ENCODE results near the gene SMPX. TPM values are rescaled to one million over a fixed set of nuclear protein-coding genes. Genes with fewer than 3 reads are reported as not detected.

SMPX gene
- total and polyA plus RNA-seq, 2 of the 4 experiments (the other 2 are of a cell fraction), result not detected

- no peak overlapping the region for H2AFZ ChIP-seq (replicated peaks; ENCODE audit: low read length, poor library complexity)
- H2BK5ac ChIP-seq (ENCODE audit: low read depth, low read length, poor library complexity, severe bottlenecking), result no peak overlapping the region
- no peak overlapping the region for H3K4me3 ChIP-seq (ENCODE audit: insufficient read depth, low read depth, low read length)
- BruUV-seq (replicated peaks), result no TSS peak
- no peaks in the 10 kb centered on the region for H3K9me3 ChIP-seq (ENCODE audit: control insufficient read depth, insufficient read depth, low read length)
- no CpG with 5 or more reads among the region's 5 CpGs for WGBS, 2 experiments (ENCODE audit: extremely low coverage in 2 of 2, insufficient read length in 1 of 2)
- no peak overlapping the region for H2AK9ac ChIP-seq (replicated peaks; ENCODE audit: low read depth, low read length, poor library complexity)
- intact Hi-C loops (cut with micrococcal nuclease) (no loop called here), dilution Hi-C loops (cut with HindIII; ENCODE audit: low sequenced_read_pairs, unreplicated experiment) (no loop called here), in situ Hi-C loops (cut with MboI; ENCODE audit: low sequenced_read_pairs) (no loop called here)
- H3K23ac ChIP-seq (ENCODE audit: low read depth, low read length), result no peak overlapping the region
- ChIA-PET POLR2A (ENCODE audit: unreplicated experiment) (no interaction called here), CTCF (interaction anchor here (0.6 kb wide), 1 partner anchor 1096 kb away, joined by 4 read pairs; no protein-coding TSS in a partner anchor)
- H3K27ac ChIP-seq (ENCODE audit: insufficient read depth, low read length), result no peak overlapping the region
- no peak overlapping the region for H3K4ac ChIP-seq (ENCODE audit: low read depth, low read length)
- no peak overlapping the region for H3K56ac ChIP-seq (ENCODE audit: extremely low read depth, insufficient read depth, low read length)
- no peak overlapping the region for H2AK5ac ChIP-seq (ENCODE audit: low read depth, low read length)
- no peak overlapping the region for H2BK15ac ChIP-seq (ENCODE audit: low read depth, low read length)
- H4K20me1 ChIP-seq (ENCODE audit: insufficient read depth, low read length), result no peaks in the 10 kb centered on the region
- no peaks in the 10 kb centered on the region for H3K36me3 ChIP-seq (ENCODE audit: control insufficient read depth, insufficient read depth, low read length)
- no peak overlapping the region for H4K5ac ChIP-seq (ENCODE audit: low read depth, low read length)
- no peak overlapping the region for H2BK20ac ChIP-seq (ENCODE audit: low read depth, low read length)
- H3K18ac ChIP-seq (ENCODE audit: low read depth, low read length), result no peak overlapping the region
- H3K4me1 ChIP-seq (ENCODE audit: control insufficient read depth, insufficient read depth, low read length), result no peaks in the 10 kb centered on the region
- TF ChIP-seq RAD21 (IDR thresholded peaks at IDR 0.05; ENCODE audit: low read length) (no peak), FOS (IDR thresholded peaks at IDR 0.05; ENCODE audit: low read depth, low read length) (no peak), BHLHE40 (IDR thresholded peaks at IDR 0.05; ENCODE audit: low read depth, low read length) (no peak), RCOR1 (IDR thresholded peaks at IDR 0.05; ENCODE audit: insufficient replicate concordance, low read length) (no peak), NFE2L2 (IDR thresholded peaks at IDR 0.05; ENCODE audit: low read depth, low read length) (no peak), MXI1 (IDR thresholded peaks at IDR 0.05; ENCODE audit: borderline replicate concordance, low read depth, low read length) (no peak), CEBPB (IDR thresholded peaks at IDR 0.05; ENCODE audit: low read depth, low read length) (no peak), CHD1 (IDR thresholded peaks at IDR 0.05; ENCODE audit: low read depth, low read length) (no peak), SMC3 (IDR thresholded peaks at IDR 0.05; ENCODE audit: low read depth, low read length) (no peak), POLR2A (IDR thresholded peaks at IDR 0.05; ENCODE audit: low read depth, low read length) (no peak), MAFK (IDR thresholded peaks at IDR 0.05; ENCODE audit: low read depth, low read length) (no peak), RFX5 (IDR thresholded peaks at IDR 0.05; ENCODE audit: low read depth, low read length) (no peak), CTCF (conservative IDR thresholded peaks at IDR 0.05; ENCODE audit: low read depth, low read length) (no peak)
- TF ChIP-seq, protein P1, sequence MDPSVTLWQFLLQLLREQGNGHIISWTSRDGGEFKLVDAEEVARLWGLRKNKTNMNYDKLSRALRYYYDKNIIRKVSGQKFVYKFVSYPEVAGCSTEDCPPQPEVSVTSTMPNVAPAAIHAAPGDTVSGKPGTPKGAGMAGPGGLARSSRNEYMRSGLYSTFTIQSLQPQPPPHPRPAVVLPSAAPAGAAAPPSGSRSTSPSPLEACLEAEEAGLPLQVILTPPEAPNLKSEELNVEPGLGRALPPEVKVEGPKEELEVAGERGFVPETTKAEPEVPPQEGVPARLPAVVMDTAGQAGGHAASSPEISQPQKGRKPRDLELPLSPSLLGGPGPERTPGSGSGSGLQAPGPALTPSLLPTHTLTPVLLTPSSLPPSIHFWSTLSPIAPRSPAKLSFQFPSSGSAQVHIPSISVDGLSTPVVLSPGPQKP (IDR thresholded peaks at IDR 0.05; ENCODE audit: borderline replicate concordance, low read depth, low read length), result no peak
- H4K91ac ChIP-seq (ENCODE audit: insufficient read depth, low read depth, low read length), result no peak overlapping the region
- DNase-seq (no peak), ATAC-seq (ENCODE audit: low read depth) (no peak)
- no peak overlapping the region for H3K14ac ChIP-seq (replicated peaks; ENCODE audit: low read depth, low read length)
- H3K79me1 ChIP-seq (ENCODE audit: low read depth in 1 of 2, low read length in 2 of 2), result no peaks in the 10 kb centered on the region
- H3K4me2 ChIP-seq (ENCODE audit: low read depth, low read length), result no peak overlapping the region
- H2BK120ac ChIP-seq (ENCODE audit: low read depth, low read length), result no peak overlapping the region
- H4K8ac ChIP-seq (ENCODE audit: low read depth in 2 of 2, low read length in 2 of 2), result no peak overlapping the region
- peaks cover 2% of the 10 kb centered on the region; the same call in 1 of the 2 replicates for H3K27me3 ChIP-seq (ENCODE audit: control insufficient read depth, insufficient read depth, low read length)
- H3K9me1 ChIP-seq (ENCODE audit: insufficient read depth, low read length), result no peaks in the 10 kb centered on the region
- no peak overlapping the region for H3K9ac ChIP-seq (ENCODE audit: low read depth, low read length)
Observed at GRCh38 chrX:21700275-21700674, 57.6 kb downstream of the SMPX start.
